T-cell (primary cell): ENCODE results near the gene ABCB11. TPM values are rescaled to one million over a fixed set of nuclear protein-coding genes. Genes with fewer than 3 reads are reported as not detected.
"Not testable (repeated sequence)": the region's sequence is repeated elsewhere in the genome, so short reads cannot be mapped to it uniquely, and the experiment has no call there.

Experiments used
- ATAC-seq, 4 experiments: fragments of 200-7000 bp in 3 of 4; fragments of 150-1000 bp in 1 of 4; cut with Tn5 transposase; replicated peaks in 1 of 4; 1 replicate in 3 of 4; 2 replicates in 1 of 4; pipeline ENCODE4 v1.10.0; 2021; ENCODE audit warnings: moderate library complexity in 3 of 4, mild to moderate bottlenecking in 2 of 4, moderate number of reproducible peaks in 1 of 4
- CTCF ChIA-PET, 2 donors: fragments of 300-600 bp; sonication (Branson Sonifier 250); formaldehyde crosslinking; loops; one replicate each; lab custom pipeline; 2022; ENCODE audit warnings: antibody characterized with exemption in 2 of 2; lab: Charles Lee
- POLR2A ChIA-PET, 2 donors: fragments of 300-600 bp; sonication (Branson Sonifier 250); formaldehyde crosslinking; loops; one replicate each; lab custom pipeline; 2022; ENCODE audit warnings: antibody characterized with exemption in 2 of 2; lab: Charles Lee
- DNase-seq, 35 experiments: peaks; one replicate each; pipeline versions ENCODE4 v3.0.0 to v3.0.0-alpha.2; 2013 to 2023
- H3K27ac ChIP-seq: one replicate; pipeline ENCODE4 v1.5.1; 2013; ENCODE audit warnings: low read length
- H3K27me3 ChIP-seq, 2 experiments: replicated peaks in 1 of 2; 1 replicate in 1 of 2; 2 replicates in 1 of 2; pipeline versions ENCODE4 v1.6.1 to v1.7.0; 2013; ENCODE audit warnings: low read length in 1 of 2, mixed read lengths in 1 of 2; ENCODE audit not compliant: control insufficient read depth in 2 of 2, insufficient read depth in 2 of 2; ENCODE audit errors: extremely low read depth in 1 of 2
- H3K36me3 ChIP-seq, 2 donors: 1 replicate in 1 of 2; 2 replicates in 1 of 2; pipeline versions ENCODE4 v1.6.1 to v1.7.0; 2013; ENCODE audit warnings: low read length in 1 of 2; ENCODE audit not compliant: control insufficient read depth in 2 of 2, insufficient read depth in 1 of 2; ENCODE audit errors: extremely low read depth in 1 of 2
- H3K4me1 ChIP-seq, 2 experiments: 1 replicate in 1 of 2; 2 replicates in 1 of 2; pipeline versions ENCODE4 v1.6.1 to v1.7.0; 2013; ENCODE audit warnings: low read length in 2 of 2, mixed read lengths in 1 of 2; ENCODE audit not compliant: insufficient read depth in 2 of 2, control insufficient read depth in 1 of 2; ENCODE audit errors: extremely low read depth in 1 of 2
- H3K4me3 ChIP-seq, 2 donors: 1 replicate in 1 of 2; 2 replicates in 1 of 2; pipeline versions ENCODE4 v1.5.1 to v1.7.0; 2013; ENCODE audit warnings: mild to moderate bottlenecking in 2 of 2, low read length in 1 of 2, moderate library complexity in 1 of 2; ENCODE audit not compliant: control insufficient read depth in 1 of 2; ENCODE audit errors: extremely low read depth in 1 of 2
- H3K9me3 ChIP-seq: 2 replicates; pipeline ENCODE4 v1.7.0; 2013
- H3K27ac Mint-ChIP-seq, 2 donors: one replicate each; pipeline ENCODE4 v1.8.0; 2020 to 2021; ENCODE audit warnings: mild to moderate bottlenecking in 2 of 2, mixed read lengths in 2 of 2
- H3K27me3 Mint-ChIP-seq, 2 donors: one replicate each; pipeline ENCODE4 v1.8.0; 2021 to 2022; ENCODE audit warnings: mixed read lengths in 2 of 2
- H3K36me3 Mint-ChIP-seq: one replicate; pipeline ENCODE4 v1.8.0; 2021; ENCODE audit warnings: mixed read lengths
- H3K4me1 Mint-ChIP-seq, 3 donors: one replicate each; pipeline ENCODE4 v1.8.0; 2020 to 2022; ENCODE audit warnings: mixed read lengths in 3 of 3, mild to moderate bottlenecking in 1 of 3
- H3K4me3 Mint-ChIP-seq, 3 donors: one replicate each; pipeline ENCODE4 v1.8.0; 2020 to 2022; ENCODE audit warnings: mild to moderate bottlenecking in 3 of 3, mixed read lengths in 3 of 3, moderate library complexity in 3 of 3
- H3K9me3 Mint-ChIP-seq, 3 donors: one replicate each; pipeline ENCODE4 v1.8.0; 2020 to 2022; ENCODE audit warnings: mixed read lengths in 3 of 3
- WGBS: methylation state at CpG from one replicate; pipeline ENCODE4 v1.1.5; 2013; ENCODE audit warnings: missing lambda C conversion rate; ENCODE audit not compliant: insufficient coverage; 5-methylcytosine and 5-hydroxymethylcytosine counted together
- total RNA-seq, 35 experiments: library from RNA in 6 of 35; stranded (reverse) in 6 of 35; fragments of 120-200 nt in 1 of 35; gene quantifications; one replicate each; pipeline versions ENCODE4 v1.2.1 to v1.2.4 and lab custom pipeline; 2013 to 2026

Gene ABCB11
- total RNA-seq, 5 donors from 2014 or later (not counting 1 experiment from before 2014, with no cell fraction given), result 0.03 TPM; not detected in 3

GRCh38 chr2:169065422-169065821 lies 34.3 kb upstream of the ABCB11 start:
- ATAC-seq (no peak), DNase-seq (no peak)
- Mint-ChIP-seq H3K9me3 (no peaks in the 10 kb centered on the region), H3K4me1 (no peaks in the 10 kb centered on the region), H3K36me3 (no peaks in the 10 kb centered on the region), H3K4me3 (no peak overlapping the region), H3K27ac (no peak overlapping the region), H3K27me3 (peaks cover 0 to 6% of the 10 kb centered on the region in 2 donors)
- H3K9me3 ChIP-seq, result no peaks in the 10 kb centered on the region
- no peak overlapping the region for H3K4me3 ChIP-seq
- no peak overlapping the region for H3K27ac ChIP-seq
- no CpG with 5 or more reads among the region's 1 CpG for WGBS
- POLR2A ChIA-PET, result no interaction called here
- CTCF ChIA-PET, result no interaction called here
- H3K4me1 ChIP-seq, result no peaks in the 10 kb centered on the region
- no peaks in the 10 kb centered on the region for H3K36me3 ChIP-seq
- H3K27me3 ChIP-seq, result no peaks in the 10 kb centered on the region

GRCh38 chr2:169064199-169064598 lies 33.1 kb upstream of the ABCB11 start:
- H3K4me3 ChIP-seq, H3K27ac ChIP-seq, H3K36me3 ChIP-seq, H3K27ac Mint-ChIP-seq, H3K4me1 Mint-ChIP-seq, ATAC-seq, H3K27me3 Mint-ChIP-seq, H3K4me1 ChIP-seq, H3K27me3 ChIP-seq, H3K36me3 Mint-ChIP-seq, H3K9me3 ChIP-seq, DNase-seq, POLR2A ChIA-PET, H3K4me3 Mint-ChIP-seq, H3K9me3 Mint-ChIP-seq: not testable (repeated sequence)
- CTCF ChIA-PET, result interaction anchor here in 1 of 2 donors (0.7 kb wide), 1 partner anchor 41 kb away, joined by 4 read pairs; no protein-coding TSS in a partner anchor
- 100% methylated on average over 4 of the region's 17 CpGs for WGBS

GRCh38 chr2:169054575-169054974 lies 23.5 kb upstream of the ABCB11 start:
- DNase-seq, H3K4me3 Mint-ChIP-seq, H3K4me1 Mint-ChIP-seq, H3K27me3 ChIP-seq, H3K27ac Mint-ChIP-seq, H3K9me3 ChIP-seq, H3K4me3 ChIP-seq, CTCF ChIA-PET, H3K36me3 ChIP-seq, H3K27ac ChIP-seq, ATAC-seq, POLR2A ChIA-PET, H3K4me1 ChIP-seq, H3K27me3 Mint-ChIP-seq: not testable (repeated sequence)
- WGBS, result 100% methylated on average over 1 of the region's 2 CpGs
- Mint-ChIP-seq H3K9me3 (peaks cover 11 to 32% (median 20%) of the 10 kb centered on the region in 3 donors), H3K36me3 (peaks cover 11% of the 10 kb centered on the region)

GRCh38 chr2:169050476-169051240 lies 19.5 kb upstream of the ABCB11 start:
- H3K27me3 Mint-ChIP-seq, result peaks cover 0 to 1% of the 10 kb centered on the region in 2 donors
- DNase-seq (no peak), ATAC-seq (no peak)
- peaks cover 11% of the 10 kb centered on the region for H3K36me3 Mint-ChIP-seq
- Histone ChIP-seq H3K4me1 (no peaks in the 10 kb centered on the region), H3K9me3 (peaks cover 2% of the 10 kb centered on the region), H3K36me3 (no peaks in the 10 kb centered on the region), H3K4me3 (no peak overlapping the region), H3K27ac (no peak overlapping the region), H3K27me3 (no peaks in the 10 kb centered on the region)
- CTCF ChIA-PET, result no interaction called here
- H3K4me3 Mint-ChIP-seq, result no peak overlapping the region
- POLR2A ChIA-PET, result no interaction called here
- no peak overlapping the region for H3K27ac Mint-ChIP-seq
- WGBS, result 100% methylated on average over 2 of the region's 5 CpGs
- no peaks in the 10 kb centered on the region for H3K4me1 Mint-ChIP-seq
- peaks cover 11 to 15% (median 15%) of the 10 kb centered on the region in 3 donors for H3K9me3 Mint-ChIP-seq

GRCh38 chr2:169049142-169049541 lies 18.0 kb upstream of the ABCB11 start:
- no peaks in the 10 kb centered on the region for H3K36me3 ChIP-seq
- CTCF ChIA-PET, result no interaction called here
- no peaks in the 10 kb centered on the region for H3K4me1 ChIP-seq
- no peaks in the 10 kb centered on the region for H3K27me3 Mint-ChIP-seq
- no peak overlapping the region for H3K27ac Mint-ChIP-seq
- no peaks in the 10 kb centered on the region for H3K27me3 ChIP-seq
- H3K27ac ChIP-seq, result no peak overlapping the region
- no CpG with 5 or more reads among the region's 3 CpGs for WGBS
- H3K9me3 ChIP-seq, result no peaks in the 10 kb centered on the region
- no peaks in the 10 kb centered on the region for H3K36me3 Mint-ChIP-seq
- peaks cover under 1 to 4% (median under 1%) of the 10 kb centered on the region in 3 donors for H3K9me3 Mint-ChIP-seq
- no peaks in the 10 kb centered on the region for H3K4me1 Mint-ChIP-seq
- POLR2A ChIA-PET, result no interaction called here
- ATAC-seq, result no peak
- no peak for DNase-seq
- H3K4me3 ChIP-seq, result no peak overlapping the region
- H3K4me3 Mint-ChIP-seq, result no peak overlapping the region

GRCh38 chr2:169047256-169048250 lies 16.4 kb upstream of the ABCB11 start:
- H3K9me3 ChIP-seq, result no peaks in the 10 kb centered on the region
- Mint-ChIP-seq H3K9me3 (peaks cover 0 to 12% (median 11%) of the 10 kb centered on the region in 3 donors), H3K27me3 (no peaks in the 10 kb centered on the region), H3K27ac (no peak overlapping the region), H3K36me3 (peaks cover 7% of the 10 kb centered on the region), H3K4me3 (no peak overlapping the region), H3K4me1 (no peaks in the 10 kb centered on the region)
- ChIA-PET POLR2A (no interaction called here), CTCF (no interaction called here)
- H3K36me3 ChIP-seq, result no peaks in the 10 kb centered on the region
- ATAC-seq (no peak), DNase-seq (no peak)
- 100% methylated on average over 2 of the region's 2 CpGs for WGBS
- H3K4me3 ChIP-seq, result no peak overlapping the region
- peaks cover 0 to 3% of the 10 kb centered on the region in 2 experiments for H3K27me3 ChIP-seq
- no peak overlapping the region for H3K27ac ChIP-seq
- H3K4me1 ChIP-seq, result no peaks in the 10 kb centered on the region
